Stimulated activated CD4-positive, alpha-beta T cell treated with anti-CD3 and anti-CD28 coated beads, Interleukin-15, amount 100 ng/mL, for 1 hour (primary cell): ENCODE results near the gene SGPL1.
"Not testable (repeated sequence)": the region's sequence is repeated elsewhere in the genome, so short reads cannot be mapped to it uniquely, and the experiment has no call there.

Source experiments
- DNase-seq, 2 donors: peaks; one replicate each; pipeline ENCODE4 v3.0.0-alpha.2; 2020; ENCODE audit warnings: low read depth in 1 of 2, low spot score in 1 of 2

The SGPL1 gene, protein sequence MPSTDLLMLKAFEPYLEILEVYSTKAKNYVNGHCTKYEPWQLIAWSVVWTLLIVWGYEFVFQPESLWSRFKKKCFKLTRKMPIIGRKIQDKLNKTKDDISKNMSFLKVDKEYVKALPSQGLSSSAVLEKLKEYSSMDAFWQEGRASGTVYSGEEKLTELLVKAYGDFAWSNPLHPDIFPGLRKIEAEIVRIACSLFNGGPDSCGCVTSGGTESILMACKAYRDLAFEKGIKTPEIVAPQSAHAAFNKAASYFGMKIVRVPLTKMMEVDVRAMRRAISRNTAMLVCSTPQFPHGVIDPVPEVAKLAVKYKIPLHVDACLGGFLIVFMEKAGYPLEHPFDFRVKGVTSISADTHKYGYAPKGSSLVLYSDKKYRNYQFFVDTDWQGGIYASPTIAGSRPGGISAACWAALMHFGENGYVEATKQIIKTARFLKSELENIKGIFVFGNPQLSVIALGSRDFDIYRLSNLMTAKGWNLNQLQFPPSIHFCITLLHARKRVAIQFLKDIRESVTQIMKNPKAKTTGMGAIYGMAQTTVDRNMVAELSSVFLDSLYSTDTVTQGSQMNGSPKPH

DNA sequence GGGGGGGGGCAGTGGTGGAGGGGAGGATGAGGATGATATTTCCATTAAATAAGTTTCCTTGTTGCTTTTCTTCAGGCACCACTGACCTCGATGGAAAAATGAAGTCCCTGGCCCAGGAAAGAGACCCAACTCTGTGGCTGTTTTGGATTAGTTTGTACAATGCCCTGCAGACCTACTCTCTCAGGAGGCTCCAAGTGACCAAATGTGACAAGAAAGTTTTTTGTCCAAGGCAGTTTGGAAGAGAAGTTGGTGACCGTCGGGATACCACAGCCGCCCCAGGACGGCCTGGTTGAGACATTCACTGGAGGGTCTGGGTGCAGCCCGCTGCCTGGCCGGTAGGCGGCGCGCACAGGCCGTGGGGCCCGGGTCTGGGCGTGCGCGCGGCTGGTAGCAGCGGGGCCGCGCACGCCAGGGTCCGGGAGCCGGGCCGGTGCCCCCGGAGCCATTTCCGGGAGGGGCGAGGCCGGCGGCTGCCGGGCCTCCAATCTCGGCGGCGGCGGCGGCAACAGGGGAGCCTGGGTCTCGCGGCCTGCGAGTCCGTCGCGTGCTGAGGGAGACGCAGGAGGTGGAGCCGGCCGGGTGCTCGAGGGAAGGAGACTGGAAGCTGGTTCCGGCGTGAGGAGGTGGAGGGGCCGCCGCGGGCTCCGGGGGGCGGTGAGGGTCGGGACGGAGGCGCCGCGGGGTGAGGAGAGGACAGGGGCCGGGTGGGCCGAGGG lies at the start of gene SGPL1:
TSS of gene SGPL1 (plus strand) at position 445 of the 716 bp plus-strand sequence. CDS start 906 bp downstream, outside the sequence.
- DNase-seq, result peak; percentile 72 to 83

DNA sequence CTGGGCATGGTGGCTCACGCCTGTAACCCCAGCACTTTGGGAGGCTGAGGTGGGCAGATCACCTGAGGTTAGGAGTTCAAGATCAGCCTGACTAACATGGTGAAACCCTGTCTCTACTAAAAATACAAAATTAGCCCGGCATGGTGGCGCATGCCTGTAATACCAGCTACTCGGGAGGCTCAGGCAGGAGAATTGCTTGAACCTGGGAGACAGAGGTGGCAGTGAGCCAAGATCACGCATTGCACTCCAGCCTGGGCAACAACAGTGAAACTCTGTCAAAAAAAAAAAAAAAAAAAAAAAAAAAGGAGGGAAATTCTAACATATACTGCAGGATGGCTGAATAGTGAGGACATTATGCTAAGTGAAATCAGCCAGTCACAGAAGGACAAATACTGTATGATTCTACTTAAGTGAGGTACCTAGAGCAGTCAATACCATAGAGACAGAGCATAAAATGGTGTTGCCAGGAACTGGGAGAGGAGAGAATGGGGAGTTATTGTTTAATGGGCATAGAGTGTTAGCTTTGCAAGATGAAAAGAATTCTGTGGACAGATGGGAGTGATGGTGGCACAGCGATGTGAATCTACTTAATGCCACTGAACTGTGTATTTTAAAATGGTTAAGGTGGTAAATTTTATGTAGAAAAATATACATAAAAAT lies 47.6 kb upstream of the SGPL1 start:
- DNase-seq, result not testable (repeated sequence)

DNA sequence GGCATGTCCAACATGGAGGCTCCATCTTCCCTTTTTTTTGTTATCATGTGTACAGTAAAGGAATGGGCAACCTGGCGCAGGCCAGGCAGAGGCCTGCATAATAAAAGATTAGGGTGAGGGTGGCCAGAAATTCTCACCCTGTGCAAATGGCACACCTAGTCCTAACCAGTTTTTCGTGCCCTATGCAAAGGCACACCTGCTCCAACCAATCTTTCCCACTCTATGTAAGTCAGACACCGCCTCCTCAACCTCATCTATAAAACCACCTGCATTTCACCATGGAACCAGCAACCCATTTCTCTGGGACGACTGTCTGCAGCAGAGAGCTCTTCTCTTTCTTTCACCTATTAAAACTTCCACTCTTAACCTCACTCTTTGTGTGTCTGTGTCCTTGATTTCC lies 46.6 kb upstream of the SGPL1 start:
- no peak for DNase-seq

DNA sequence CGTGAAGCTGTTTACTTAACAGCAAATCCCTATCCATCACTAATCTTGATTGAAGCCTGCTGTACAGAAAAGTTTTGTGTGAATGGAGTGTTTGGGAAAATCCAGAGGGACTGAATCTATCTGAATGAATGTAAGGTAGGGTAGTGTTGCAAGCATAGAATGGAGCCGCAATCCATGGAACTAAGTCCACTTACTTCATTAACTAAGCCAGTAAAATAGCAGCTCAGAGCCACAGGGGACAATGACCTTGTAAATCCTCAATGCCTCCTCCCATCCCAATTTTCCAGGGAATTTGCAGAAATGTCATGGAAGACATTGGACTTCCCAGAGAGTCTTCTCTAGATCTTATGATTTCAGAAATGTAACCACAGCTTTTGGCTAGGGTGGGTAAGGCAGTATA lies 45.7 kb upstream of the SGPL1 start:
- no peak for DNase-seq

DNA sequence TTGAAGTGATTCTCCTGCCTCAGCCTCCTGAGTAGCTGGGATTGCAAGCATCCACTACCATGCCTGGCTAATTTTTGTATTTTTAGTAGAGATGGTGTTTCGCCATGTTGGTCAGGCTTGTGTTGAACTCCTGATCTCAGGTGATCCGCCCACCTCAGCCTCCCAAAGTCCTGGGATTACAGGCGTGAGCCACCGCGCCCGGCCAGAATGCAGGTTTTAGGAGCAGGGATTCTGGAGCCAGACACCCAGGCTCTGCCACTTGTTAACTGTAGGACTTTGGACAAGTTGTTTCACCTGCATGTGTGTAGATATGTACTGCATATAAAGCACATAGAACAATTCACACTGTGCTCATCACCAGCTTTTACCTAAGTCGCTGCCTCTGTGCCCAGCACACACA lies 45.2 kb upstream of the SGPL1 start:
- DNase-seq, result not testable (repeated sequence)

DNA sequence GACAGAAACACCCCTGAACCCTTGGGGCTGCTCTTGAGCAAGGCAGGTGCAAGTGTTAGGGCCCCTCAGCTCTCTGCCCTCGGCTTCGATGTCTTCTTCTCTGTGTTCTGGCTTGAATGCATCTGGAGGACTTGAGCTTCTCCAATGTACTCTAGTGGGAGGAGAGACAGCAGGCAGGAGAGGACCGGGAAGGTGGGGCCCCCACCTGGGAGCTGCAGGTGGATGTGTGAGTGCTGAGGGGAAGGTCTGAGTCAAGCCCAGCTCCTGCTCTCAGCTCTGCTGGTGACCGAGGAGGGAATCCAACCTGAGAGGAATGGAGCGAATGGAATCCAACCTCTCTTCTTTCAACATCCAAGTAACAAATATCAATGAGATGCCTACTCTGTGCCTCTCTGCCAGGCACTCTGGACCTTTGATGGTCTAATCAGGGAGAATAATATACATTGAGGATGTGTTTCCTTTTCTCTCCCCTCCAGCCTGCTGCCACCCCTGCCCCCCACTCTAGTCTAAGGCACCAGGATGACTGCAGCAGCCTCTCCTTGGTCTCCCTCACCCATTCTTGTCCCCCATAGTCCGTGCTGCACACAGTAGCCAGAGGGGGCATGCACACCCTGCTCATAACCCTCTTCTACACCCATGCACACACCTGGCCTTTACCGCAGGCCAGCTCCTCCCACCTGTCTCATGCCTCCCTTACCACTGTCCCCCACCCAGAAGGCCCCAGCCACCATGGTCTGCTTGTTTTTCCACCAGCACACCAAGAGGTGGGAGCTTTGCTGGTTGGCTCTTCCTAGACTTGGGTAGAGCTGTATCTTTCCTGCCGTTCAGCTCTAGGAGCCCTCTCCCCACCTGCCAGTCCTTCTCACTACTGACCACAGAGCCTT lies 44.2 kb upstream of the SGPL1 start:
- DNase-seq, result no peak

DNA sequence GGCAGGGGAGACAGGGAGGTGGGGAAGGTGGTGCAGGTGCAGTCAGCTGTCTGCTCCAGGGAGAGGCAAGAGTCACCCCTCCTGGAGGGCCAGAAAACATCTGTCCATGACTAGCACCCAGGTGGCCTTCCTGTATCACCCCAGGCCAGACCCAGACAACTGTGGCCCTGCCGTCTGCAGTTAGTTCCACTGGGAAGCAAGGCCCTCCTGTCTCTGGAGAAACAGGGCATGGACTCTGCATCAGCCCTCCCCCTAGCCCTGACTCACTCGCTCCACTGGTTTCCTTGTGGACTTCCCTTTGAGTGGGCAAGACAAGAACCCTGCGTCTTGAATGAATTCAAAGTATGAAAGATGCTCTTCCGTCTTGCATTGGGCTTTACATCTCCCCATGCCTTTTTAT lies 43.1 kb upstream of the SGPL1 start:
- DNase-seq, result no peak

DNA sequence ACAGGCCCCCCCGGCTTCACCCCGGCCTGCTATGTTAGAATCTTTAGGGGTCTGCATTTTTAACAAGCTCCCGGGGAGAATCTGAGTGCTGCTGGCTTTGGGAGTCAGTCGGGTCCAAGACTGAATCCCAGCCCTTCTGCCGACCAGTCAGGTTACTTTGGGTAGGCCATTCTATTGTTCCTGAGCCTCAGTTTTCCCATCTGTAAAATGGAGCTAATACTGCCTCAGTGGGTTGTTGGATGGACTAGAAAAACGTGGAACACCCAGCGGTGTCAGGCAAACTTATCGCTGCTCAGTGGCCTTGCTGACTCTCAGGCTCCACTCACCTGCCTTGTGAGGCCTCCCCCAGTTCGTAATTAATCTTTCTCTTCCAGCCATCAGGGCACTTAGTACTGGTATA lies 42.3 kb upstream of the SGPL1 start:
- no peak for DNase-seq

DNA sequence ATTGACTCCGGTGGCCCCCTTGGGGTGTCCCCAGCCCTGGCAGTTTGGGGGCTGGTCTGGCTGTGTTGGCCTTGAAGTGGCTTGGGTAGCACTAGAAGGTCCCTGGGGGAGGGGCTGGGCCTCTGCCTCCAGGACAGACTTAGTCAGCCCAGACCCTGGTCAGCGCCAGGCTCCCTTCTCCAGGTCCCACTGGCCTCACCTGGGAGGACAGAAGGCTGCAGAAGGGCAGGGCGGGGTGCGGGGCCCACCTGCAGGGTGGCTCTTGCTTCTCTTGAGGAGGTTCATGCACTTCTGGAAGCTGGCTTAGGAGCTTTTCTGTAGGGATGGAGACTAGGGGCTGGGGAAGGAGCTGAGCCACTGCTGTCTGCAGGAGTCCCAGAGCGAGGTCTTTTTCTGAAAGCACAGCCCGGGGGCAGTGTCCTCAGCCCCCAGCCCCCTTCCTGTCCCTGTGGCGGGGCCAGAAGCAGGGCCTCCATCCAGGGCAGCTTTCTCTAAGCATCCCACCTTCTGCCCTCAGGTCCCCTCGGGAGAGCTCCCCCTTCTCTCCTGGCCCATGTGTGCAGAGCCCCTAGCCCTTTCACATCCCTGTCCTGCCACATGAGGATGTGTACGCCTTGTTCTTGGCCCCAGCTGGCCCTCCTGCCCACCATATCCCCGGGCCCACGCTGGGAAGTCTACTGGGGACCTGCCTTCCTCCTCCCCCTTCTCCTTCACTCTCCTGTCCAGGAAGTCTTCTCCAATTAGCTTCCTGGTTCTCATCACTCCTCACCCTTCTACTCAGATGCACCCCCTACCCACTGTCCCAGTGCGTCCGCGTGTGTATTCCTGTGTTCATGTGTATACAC lies 41.6 kb upstream of the SGPL1 start:
- no peak for DNase-seq

DNA sequence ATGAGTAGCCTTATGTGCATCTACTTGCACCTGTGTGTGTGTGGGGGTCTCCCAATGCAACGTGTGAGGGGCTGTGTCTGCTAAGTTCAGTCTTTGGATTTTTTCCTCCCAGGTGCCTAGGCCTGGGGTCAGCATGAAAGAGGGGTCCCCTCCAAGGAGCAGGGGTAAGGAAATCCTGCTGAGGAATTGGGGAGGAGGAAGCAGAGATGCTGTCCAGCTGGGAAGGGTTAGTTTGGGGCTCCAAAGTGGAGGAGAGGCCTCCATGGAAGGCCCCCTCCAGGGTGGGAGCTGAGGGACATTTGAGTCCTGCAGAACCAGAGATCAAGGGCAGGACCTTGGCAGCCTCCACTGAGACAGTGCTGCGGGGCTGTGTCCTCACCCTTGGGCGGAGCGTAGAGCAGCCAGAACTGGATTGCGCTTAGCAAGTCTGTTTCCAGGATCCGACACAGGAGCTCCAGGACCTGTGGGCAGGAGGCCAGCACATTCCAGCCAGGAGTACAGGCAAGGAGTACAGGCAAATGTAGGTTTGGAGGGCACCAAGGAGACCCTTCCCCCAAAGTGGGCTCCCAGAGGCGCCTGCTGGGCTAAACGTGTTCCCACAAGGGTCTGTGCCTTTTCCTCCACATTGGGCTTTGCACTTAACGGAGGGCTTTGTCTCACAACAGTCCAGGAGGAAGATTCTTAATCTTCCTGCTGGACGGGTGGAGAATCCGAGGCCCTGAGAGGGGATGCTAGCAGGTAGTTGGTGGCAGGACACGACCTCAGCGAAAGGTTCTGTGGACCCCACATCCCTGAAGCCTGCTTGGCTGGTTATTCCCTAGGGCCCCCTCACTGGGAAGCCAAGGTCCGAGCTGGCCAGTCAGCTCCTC lies 40.7 kb upstream of the SGPL1 start:
- no peak for DNase-seq

DNA sequence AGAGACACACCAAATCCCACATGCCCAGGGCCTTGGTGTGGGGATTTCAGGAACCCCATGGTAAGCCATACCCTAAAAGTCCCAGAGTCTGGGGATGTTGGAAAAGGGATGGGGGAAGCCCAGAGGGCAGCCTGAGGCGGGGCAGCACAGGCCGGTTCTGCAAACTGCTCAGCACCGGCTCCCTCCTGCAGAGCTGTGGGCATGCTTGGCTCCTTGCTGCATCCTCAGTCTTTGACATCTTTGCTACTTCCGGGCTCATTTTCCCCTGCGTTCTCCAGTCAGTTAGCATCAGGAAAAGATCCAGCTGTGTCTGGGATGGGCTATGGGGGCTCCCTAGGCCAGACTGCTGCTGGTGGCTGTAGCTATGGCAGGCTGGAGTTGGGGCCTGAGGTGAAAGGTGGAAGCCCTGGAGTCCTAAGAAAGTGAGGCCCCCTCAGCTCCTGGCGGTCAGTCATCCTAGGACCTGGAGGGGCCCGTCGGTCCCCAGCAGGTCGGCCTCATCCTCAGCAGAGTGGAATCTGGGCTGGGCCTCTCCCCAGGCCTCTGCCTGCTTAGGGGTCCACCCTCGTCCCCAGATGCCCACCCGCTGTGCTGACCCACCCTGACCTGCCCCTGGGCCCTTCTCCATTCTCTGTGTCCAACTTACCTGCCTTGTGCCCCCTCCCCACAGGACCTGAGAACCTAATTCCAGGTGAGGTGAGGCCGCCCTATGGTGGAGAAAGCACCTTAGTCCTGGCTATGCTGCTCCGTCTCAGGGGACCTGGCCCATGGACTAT lies 39.9 kb upstream of the SGPL1 start:
- no peak for DNase-seq

DNA sequence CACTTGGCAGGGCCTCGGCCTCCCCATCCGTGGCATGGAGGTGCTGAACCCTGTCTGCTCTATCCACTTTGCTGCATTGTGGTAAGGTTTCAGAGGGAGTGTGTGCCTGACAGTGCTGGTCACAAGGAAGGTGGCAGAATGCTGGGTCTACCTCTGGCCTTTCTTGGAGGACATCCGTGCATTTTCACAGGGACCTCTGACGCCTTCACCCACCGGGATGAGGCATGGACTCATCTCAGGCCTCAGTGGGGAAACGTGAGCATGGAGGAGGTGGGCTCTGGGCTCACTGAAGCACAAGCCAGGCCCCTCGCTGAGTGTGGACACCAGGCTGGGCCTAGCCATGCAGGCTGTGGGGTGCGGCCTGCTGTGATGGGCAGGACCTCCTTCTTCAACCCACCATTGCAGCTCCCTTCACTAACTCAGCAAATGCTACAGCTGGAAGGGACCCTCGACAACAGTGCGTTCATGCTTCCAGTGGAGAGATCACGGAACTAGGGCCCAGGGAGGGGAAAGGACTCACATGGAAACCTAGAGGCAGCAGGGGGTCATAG lies 39.2 kb upstream of the SGPL1 start:
- no peak for DNase-seq

DNA sequence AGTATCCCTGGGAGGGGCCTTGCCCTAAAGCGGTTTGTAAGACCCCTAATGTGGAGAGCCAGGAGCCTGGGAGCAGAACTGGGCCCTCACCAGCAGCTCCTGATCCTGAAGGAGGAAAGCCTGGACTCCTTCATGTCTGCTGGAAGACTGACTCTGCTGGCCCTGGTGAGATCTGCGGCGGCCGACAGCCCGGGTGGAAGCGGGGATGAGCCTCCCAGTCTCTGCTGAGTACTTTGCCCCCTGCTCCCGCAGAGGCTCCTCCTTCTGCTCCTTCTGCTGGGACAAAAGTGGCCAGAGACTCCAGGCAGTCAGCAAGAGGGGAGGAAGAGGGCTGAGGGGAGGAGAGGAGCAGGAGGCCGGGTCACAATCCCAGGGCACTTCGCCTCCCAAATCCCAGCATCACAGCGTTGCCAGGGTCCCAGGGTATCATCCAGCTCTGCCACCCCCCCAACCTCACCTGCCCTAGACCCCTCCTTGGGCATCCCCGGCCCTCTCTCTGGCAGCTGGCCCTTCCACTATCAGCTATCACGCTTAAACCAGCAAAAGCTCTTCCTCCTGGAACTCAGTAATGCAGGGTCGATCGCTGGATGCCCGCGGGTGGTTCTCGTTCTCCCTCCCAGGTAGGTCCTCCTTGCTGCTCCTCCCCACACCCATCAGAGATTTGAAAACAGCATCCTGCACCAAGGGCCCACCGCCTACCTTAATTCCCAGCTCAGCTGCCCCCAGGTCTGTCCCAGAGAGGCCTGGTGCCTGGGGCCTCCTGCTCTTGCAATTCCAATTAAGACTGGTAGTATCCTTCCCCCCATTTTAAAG lies 38.5 kb upstream of the SGPL1 start:
- no peak for DNase-seq

DNA sequence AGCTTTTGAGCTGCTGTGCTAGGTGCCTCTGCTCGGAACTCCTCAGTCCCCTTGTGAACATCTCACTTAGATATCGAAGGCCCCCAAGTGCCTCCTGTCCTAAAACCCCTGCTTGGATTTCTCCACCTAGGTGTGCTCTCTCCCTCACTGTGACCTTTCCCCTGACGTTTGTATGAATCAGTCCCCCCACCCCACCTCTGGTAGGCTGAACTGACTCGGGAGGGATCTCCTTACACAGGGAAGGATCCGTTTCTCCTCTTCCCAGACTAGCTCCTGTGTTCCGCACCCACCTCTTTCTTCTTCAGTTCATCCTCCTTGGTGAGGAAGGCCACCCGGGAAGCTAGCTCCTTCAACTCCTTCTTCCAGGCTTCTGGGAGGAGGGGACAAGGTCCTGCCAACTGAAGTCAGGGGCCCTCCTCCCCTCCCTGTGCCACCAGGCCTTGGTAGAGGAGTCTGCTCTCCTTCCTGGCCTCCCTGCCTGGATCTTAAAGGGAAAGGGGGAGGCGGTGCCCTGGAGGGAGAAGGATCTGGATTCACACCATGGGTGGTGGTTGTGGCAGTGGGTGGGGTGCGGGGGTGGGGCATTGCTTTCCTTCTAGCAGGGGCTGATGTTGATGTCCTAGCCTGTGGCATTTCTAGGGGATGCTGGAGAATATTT lies 37.4 kb upstream of the SGPL1 start:
- no peak for DNase-seq

DNA sequence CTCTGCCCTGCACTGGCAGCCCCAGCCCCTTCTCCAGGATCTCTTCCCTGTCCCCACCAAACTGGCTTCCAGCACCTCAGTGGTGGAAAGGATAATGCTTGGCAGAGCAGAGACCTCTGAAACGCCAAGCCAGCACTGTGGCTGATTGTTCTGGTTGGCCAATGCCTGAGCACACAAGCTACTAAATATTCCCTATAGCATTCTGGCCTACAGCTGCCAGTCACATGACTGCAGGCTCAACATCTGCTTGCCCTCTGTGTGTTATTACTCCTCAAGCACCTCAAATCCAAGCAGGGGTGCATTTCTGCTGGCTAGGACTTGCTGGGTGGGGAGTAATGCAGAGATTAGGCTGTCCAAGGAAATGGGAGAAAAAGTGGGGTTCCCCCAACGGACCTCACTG lies 36.7 kb upstream of the SGPL1 start:
- no peak for DNase-seq
